K562 (cell line): ENCODE results near the gene TXNRD2. TPM values are rescaled to one million over a fixed set of nuclear protein-coding genes. Genes with fewer than 3 reads are reported as not detected.

Experiments
- CC2D1A ChIP-seq: fragments of 450-650 bp; IDR thresholded peaks from 2 replicates; pipeline ENCODE4 v1.6.1; 2017; ENCODE audit warnings: mild to moderate bottlenecking
- E2F5 ChIP-seq: sonication (generic); formaldehyde crosslinking; IDR thresholded peaks from 2 replicates; pipeline ENCODE4 v1.8.0; 2022; ENCODE audit warnings: mild to moderate bottlenecking, missing genetic modification reagents
- HDAC3 ChIP-seq: fragments of 450-650 bp; IDR thresholded peaks from 2 replicates; pipeline ENCODE4 v1.6.1; 2018; ENCODE audit warnings: borderline replicate concordance, mild to moderate bottlenecking, moderate library complexity; ENCODE audit not compliant: partially characterized antibody
- HDAC6 ChIP-seq: IDR thresholded peaks from 2 replicates; pipeline ENCODE4 v1.6.1; 2012; ENCODE audit warnings: low read depth, mild to moderate bottlenecking, control low read depth, inconsistent platforms, low read length, moderate library complexity
- HDGF ChIP-seq: fragments of 450-650 bp; IDR thresholded peaks from 2 replicates; pipeline ENCODE4 v1.6.1; 2016
- HINFP ChIP-seq: fragments of 450-650 bp; conservative IDR thresholded peaks from 2 replicates; pipeline ENCODE4 v1.6.1; 2016; ENCODE audit warnings: missing genetic modification characterization, low read depth, mild to moderate bottlenecking, control low read depth, missing compliant biosample characterization
- MYC ChIP-seq, 2 experiments: fragments of 250-450 bp in 1 of 2; sonication (Bioruptor Pico) in 1 of 2; IDR thresholded peaks; 2 replicates each; pipeline versions ENCODE4 v1.5.1 to v1.6.1; 2012 to 2021; ENCODE audit warnings: low read depth in 2 of 2, borderline replicate concordance in 1 of 2, improper control_type of control experiment in 1 of 2, low read length in 1 of 2, mild to moderate bottlenecking in 1 of 2, moderate library complexity in 1 of 2
- SMARCA5 ChIP-seq: fragments of 450-650 bp; IDR thresholded peaks from 2 replicates; pipeline ENCODE4 v1.6.1; 2016
- THAP12 ChIP-seq: fragments of 250-450 bp; sonication (Bioruptor Pico); IDR thresholded peaks from 2 replicates; pipeline ENCODE4 v1.9.0; 2021; ENCODE audit warnings: mild to moderate bottlenecking, inconsistent platforms
- XRCC5 ChIP-seq: fragments of 200-400 bp; formaldehyde crosslinking; IDR thresholded peaks from 2 replicates; pipeline ENCODE4 v1.6.1; 2017; ENCODE audit warnings: low read depth, mild to moderate bottlenecking, low read length
- polyA plus RNA-seq, 8 experiments: library from polyadenylated mRNA; depleted of rRNA in 4 of 8; stranded (reverse) in 5 of 8; unstranded in 3 of 8; fragments of >200 nt; fragmentation: Nextera tagmentation in 2 of 8; fragmentation: Illumina TruSeq in 1 of 8; extraction: Ambion mirVana in 2 of 8; extraction: Trizol in 1 of 8; gene quantifications; 2 replicates each; pipeline versions ENCODE4 v1.2.1 to v1.2.3, GENCODE V29; 2011 to 2014; ENCODE audit warnings: inconsistent platforms in 1 of 8, missing spikeins in 1 of 8
- total RNA-seq, 7 experiments: library from RNA; depleted of rRNA in 6 of 7; stranded (reverse); fragments of >200 nt in 6 of 7; fragmentation: Illumina TruSeq in 2 of 7; extraction: Trizol in 2 of 7; gene quantifications; 2 replicates each; pipeline versions ENCODE4 v1.2.1 to v1.2.3, GENCODE V29; 2011 to 2021; ENCODE audit warnings: low replicate concordance in 1 of 7
- TF ChIP-seq, protein P1 (sequence below): fragments of 450-650 bp; IDR thresholded peaks from 2 replicates; pipeline ENCODE4 v1.6.1; 2016
- TF ChIP-seq, protein P2 (sequence below): sonication (generic); formaldehyde crosslinking; IDR thresholded peaks from 2 replicates; pipeline ENCODE4 v1.8.0; 2023; ENCODE audit warnings: mild to moderate bottlenecking, missing genetic modification reagents
- TF ChIP-seq, protein P3 (sequence below): sonication (generic); formaldehyde crosslinking; IDR thresholded peaks from 2 replicates; pipeline ENCODE4 v1.8.1; 2023; ENCODE audit warnings: mild to moderate bottlenecking, missing genetic modification reagents, moderate library complexity
- TF ChIP-seq, protein P4 (sequence below): fragments of 250-450 bp; sonication (Bioruptor Pico); IDR thresholded peaks from 2 replicates; pipeline ENCODE4 v1.4.0; 2020; ENCODE audit warnings: mild to moderate bottlenecking, moderate library complexity, borderline replicate concordance

TXNRD2 gene
- total and polyA plus RNA-seq, 9 of the 15 experiments (the other 6 are each of a cell fraction or from before 2014, with no cell fraction given): 3.3 to 80.2 (median 49.4) TPM

- TF ChIP-seq, protein P1, sequence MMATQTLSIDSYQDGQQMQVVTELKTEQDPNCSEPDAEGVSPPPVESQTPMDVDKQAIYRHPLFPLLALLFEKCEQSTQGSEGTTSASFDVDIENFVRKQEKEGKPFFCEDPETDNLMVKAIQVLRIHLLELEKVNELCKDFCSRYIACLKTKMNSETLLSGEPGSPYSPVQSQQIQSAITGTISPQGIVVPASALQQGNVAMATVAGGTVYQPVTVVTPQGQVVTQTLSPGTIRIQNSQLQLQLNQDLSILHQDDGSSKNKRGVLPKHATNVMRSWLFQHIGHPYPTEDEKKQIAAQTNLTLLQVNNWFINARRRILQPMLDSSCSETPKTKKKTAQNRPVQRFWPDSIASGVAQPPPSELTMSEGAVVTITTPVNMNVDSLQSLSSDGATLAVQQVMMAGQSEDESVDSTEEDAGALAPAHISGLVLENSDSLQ: no peak
- TF ChIP-seq, protein P2, sequence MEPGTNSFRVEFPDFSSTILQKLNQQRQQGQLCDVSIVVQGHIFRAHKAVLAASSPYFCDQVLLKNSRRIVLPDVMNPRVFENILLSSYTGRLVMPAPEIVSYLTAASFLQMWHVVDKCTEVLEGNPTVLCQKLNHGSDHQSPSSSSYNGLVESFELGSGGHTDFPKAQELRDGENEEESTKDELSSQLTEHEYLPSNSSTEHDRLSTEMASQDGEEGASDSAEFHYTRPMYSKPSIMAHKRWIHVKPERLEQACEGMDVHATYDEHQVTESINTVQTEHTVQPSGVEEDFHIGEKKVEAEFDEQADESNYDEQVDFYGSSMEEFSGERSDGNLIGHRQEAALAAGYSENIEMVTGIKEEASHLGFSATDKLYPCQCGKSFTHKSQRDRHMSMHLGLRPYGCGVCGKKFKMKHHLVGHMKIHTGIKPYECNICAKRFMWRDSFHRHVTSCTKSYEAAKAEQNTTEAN (CRISPR knock-in tag): no peak
- TF ChIP-seq SMARCA5 (no peak), CC2D1A (no peak), XRCC5 (no peak), HINFP (no peak), HDAC6 (no peak), E2F5 (CRISPR knock-in tag) (no peak), MYC (IDR thresholded peaks at IDR 0.05; ENCODE audit: low read depth, low read length) (no peak), MYC (CRISPR knock-in tag; IDR thresholded peaks at IDR 0.05; ENCODE audit: borderline replicate concordance, low read depth) (no peak), THAP12 (peak; percentile 23; the same call in 1 of the 2 replicates), HDGF (no peak), HDAC3 (no peak)
- TF ChIP-seq, protein P3, sequence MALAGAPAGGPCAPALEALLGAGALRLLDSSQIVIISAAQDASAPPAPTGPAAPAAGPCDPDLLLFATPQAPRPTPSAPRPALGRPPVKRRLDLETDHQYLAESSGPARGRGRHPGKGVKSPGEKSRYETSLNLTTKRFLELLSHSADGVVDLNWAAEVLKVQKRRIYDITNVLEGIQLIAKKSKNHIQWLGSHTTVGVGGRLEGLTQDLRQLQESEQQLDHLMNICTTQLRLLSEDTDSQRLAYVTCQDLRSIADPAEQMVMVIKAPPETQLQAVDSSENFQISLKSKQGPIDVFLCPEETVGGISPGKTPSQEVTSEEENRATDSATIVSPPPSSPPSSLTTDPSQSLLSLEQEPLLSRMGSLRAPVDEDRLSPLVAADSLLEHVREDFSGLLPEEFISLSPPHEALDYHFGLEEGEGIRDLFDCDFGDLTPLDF (CRISPR knock-in tag): no peak
- TF ChIP-seq, protein P4, sequence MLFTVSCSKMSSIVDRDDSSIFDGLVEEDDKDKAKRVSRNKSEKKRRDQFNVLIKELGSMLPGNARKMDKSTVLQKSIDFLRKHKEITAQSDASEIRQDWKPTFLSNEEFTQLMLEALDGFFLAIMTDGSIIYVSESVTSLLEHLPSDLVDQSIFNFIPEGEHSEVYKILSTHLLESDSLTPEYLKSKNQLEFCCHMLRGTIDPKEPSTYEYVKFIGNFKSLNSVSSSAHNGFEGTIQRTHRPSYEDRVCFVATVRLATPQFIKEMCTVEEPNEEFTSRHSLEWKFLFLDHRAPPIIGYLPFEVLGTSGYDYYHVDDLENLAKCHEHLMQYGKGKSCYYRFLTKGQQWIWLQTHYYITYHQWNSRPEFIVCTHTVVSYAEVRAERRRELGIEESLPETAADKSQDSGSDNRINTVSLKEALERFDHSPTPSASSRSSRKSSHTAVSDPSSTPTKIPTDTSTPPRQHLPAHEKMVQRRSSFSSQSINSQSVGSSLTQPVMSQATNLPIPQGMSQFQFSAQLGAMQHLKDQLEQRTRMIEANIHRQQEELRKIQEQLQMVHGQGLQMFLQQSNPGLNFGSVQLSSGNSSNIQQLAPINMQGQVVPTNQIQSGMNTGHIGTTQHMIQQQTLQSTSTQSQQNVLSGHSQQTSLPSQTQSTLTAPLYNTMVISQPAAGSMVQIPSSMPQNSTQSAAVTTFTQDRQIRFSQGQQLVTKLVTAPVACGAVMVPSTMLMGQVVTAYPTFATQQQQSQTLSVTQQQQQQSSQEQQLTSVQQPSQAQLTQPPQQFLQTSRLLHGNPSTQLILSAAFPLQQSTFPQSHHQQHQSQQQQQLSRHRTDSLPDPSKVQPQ (CRISPR knock-in tag): no peak
Observed at GRCh38 chr22:19882446-19883381, 58.9 kb downstream of the TXNRD2 start (continued).
